RWPE2 (cell line): ENCODE measurements around the gene ZCRB1.

Experiments used
- ATAC-seq: fragments of 200-7000 bp; cut with Tn5 transposase; 3 replicates; pipeline ENCODE4 v1.9.1; 2021; ENCODE audit warnings: low read depth
- DNase-seq: peaks from one replicate; pipeline ENCODE4 v3.0.0-alpha.2; 2020; ENCODE audit warnings: low spot score
- H3K27ac ChIP-seq: fragments of 450-650 bp; 2 replicates; pipeline ENCODE4 v1.5.1; 2017; ENCODE audit warnings: mild to moderate bottlenecking; ENCODE audit not compliant: poor library complexity, severe bottlenecking
- H3K27me3 ChIP-seq: fragments of 250-450 bp; sonication (Bioruptor Pico); 2 replicates; pipeline ENCODE4 v1.5.1; 2021; ENCODE audit warnings: mild to moderate bottlenecking, moderate library complexity; ENCODE audit not compliant: insufficient read depth, poor library complexity, severe bottlenecking
- H3K36me3 ChIP-seq: fragments of 250-450 bp; sonication (Bioruptor Pico); 2 replicates; pipeline ENCODE4 v1.5.1; 2020; ENCODE audit warnings: low read depth, mild to moderate bottlenecking, moderate library complexity
- H3K4me1 ChIP-seq: fragments of 250-450 bp; sonication (Bioruptor Pico); 2 replicates; pipeline ENCODE4 v1.5.1; 2021; ENCODE audit warnings: mild to moderate bottlenecking, moderate library complexity; ENCODE audit not compliant: insufficient read depth, poor library complexity, severe bottlenecking
- H3K4me3 ChIP-seq: fragments of 250-450 bp; sonication (Bioruptor Pico); 2 replicates; pipeline ENCODE4 v1.5.1; 2021; ENCODE audit warnings: mild to moderate bottlenecking, moderate library complexity; ENCODE audit not compliant: severe bottlenecking
- H3K9me3 ChIP-seq: fragments of 250-450 bp; sonication (Bioruptor Pico); 2 replicates; pipeline ENCODE4 v1.5.1; 2021; ENCODE audit warnings: mild to moderate bottlenecking, moderate library complexity; ENCODE audit not compliant: severe bottlenecking
- TF ChIP-seq, protein P1 (sequence below): fragments of 450-650 bp; IDR thresholded peaks from one replicate; pipeline ENCODE4 v1.5.1; 2017; ENCODE audit warnings: mild to moderate bottlenecking, moderate library complexity; ENCODE audit not compliant: poor library complexity, severe bottlenecking

The ZCRB1 gene

DNA sequence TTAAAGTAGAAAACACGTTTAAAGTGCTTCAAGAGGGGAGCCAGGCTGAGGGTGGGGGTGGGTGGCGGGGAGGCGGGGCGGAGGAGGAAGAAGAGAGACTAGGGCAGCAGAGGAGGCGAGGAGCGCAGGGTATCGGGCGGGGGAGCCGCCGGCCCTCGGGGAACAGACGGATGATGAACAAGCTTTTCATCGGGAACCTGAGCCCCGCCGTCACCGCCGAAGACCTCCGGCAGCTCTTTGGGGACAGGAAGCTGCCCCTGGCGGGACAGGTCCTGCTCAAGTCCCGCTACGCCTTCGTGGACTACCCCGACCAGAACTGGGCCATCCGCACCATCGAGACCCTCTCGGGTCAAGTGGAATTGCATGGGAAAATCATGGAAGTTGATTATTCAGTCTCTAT is 39.2 kb downstream of the ZCRB1 start:
- no peak for DNase-seq
- Histone ChIP-seq H3K27me3 (no peaks in the 10 kb centered on the region), H3K36me3 (no peaks in the 10 kb centered on the region), H3K4me1 (no peaks in the 10 kb centered on the region), H3K4me3 (no peak overlapping the region), H3K9me3 (no peaks in the 10 kb centered on the region), H3K27ac (no peak overlapping the region)
- ATAC-seq, result no peak
- TF ChIP-seq, protein P1, sequence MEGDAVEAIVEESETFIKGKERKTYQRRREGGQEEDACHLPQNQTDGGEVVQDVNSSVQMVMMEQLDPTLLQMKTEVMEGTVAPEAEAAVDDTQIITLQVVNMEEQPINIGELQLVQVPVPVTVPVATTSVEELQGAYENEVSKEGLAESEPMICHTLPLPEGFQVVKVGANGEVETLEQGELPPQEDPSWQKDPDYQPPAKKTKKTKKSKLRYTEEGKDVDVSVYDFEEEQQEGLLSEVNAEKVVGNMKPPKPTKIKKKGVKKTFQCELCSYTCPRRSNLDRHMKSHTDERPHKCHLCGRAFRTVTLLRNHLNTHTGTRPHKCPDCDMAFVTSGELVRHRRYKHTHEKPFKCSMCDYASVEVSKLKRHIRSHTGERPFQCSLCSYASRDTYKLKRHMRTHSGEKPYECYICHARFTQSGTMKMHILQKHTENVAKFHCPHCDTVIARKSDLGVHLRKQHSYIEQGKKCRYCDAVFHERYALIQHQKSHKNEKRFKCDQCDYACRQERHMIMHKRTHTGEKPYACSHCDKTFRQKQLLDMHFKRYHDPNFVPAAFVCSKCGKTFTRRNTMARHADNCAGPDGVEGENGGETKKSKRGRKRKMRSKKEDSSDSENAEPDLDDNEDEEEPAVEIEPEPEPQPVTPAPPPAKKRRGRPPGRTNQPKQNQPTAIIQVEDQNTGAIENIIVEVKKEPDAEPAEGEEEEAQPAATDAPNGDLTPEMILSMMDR, result no peak

DNA sequence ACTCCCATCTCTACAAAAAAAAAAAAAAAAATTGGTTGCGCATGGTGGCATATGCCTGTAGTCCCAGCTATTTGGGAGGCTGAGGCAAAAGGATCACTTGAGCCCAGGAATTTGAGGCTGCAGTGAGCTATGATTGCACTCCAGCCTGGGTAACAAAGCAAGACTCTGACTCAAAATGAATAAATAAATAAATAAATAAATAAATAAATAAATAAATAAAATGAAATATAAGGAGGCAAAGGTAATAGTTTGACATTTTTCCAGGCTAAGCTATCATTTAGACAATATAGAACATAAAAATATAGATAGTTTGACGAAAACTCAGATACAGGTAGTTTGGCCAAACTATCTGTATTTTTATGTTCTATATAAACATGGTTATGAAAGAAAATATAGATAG is 40.5 kb downstream of the ZCRB1 start:
- H3K27ac ChIP-seq, result no peak overlapping the region
- ATAC-seq, result no peak
- no peak overlapping the region for H3K4me3 ChIP-seq
- TF ChIP-seq, protein P1, result no peak
- no peaks in the 10 kb centered on the region for H3K9me3 ChIP-seq
- H3K36me3 ChIP-seq, result no peaks in the 10 kb centered on the region
- DNase-seq, result no peak
- H3K27me3 ChIP-seq, result no peaks in the 10 kb centered on the region
- H3K4me1 ChIP-seq, result no peaks in the 10 kb centered on the region

DNA sequence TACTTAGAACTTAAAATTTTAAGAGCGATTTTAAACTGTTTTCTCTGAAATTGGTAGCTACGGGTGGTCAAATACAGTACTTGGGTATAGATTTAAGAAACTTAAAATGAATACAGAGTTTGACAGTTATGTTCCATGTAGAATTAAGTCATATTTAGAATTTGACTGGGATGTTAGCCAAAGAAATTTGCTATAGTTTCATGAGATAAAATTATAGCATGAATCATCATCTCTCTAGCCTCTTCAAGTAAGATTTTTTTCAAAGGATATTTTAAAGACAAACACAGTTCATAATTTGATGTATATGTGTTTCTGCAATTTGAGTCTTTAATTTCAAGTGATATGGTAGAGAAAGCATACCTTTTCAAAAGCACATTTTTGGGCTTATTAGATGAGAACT is 41.0 kb downstream of the ZCRB1 start:
- Histone ChIP-seq H3K4me1 (no peaks in the 10 kb centered on the region), H3K27ac (no peak overlapping the region), H3K36me3 (no peaks in the 10 kb centered on the region), H3K4me3 (no peak overlapping the region), H3K9me3 (no peaks in the 10 kb centered on the region), H3K27me3 (no peaks in the 10 kb centered on the region)
- DNase-seq, result no peak
- TF ChIP-seq, protein P1, result no peak
- ATAC-seq, result no peak

DNA sequence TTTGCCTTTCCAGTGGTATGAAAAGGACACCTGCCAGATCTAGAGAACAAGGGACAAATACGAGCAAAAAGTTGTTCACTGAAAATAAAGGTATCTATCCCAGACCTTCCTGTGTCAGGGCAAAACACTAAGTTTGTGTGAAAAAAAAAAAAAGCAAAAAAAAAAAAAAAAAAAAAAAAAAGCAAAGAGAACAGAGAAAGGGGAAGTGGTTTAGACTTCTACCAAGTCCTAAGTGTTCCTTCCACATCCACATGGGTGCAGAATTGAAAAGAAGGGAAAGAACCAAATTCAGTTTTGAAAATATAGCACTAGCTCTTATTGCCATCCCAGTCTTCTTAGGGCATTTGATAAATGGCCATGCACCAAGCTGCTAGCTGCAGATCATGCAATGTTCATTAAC is 41.7 kb downstream of the ZCRB1 start:
- TF ChIP-seq, protein P1, result no peak
- Histone ChIP-seq H3K4me3 (no peak overlapping the region), H3K9me3 (no peaks in the 10 kb centered on the region), H3K27me3 (no peaks in the 10 kb centered on the region), H3K36me3 (no peaks in the 10 kb centered on the region), H3K4me1 (no peaks in the 10 kb centered on the region), H3K27ac (no peak overlapping the region)
- ATAC-seq (no peak), DNase-seq (no peak)

DNA sequence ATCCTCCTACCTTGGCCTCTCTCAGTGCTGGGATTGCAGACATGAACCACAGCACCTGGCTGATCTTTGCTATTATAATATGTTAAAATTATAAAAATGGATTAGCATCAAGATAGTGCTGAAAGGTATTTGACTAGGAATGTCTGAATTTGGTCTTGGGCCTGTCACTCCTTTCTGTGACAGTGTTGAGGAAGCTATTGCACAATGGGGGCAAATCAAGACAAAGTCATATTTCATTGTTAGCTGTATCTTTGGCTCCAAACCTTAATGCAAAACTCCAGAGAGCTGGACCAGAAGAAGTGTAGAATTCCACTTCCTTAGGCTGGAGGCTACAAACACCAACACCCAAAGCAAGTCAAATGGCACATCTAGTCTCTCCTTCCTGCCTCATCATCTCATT is 42.2 kb downstream of the ZCRB1 start:
- no peak for ATAC-seq
- no peak overlapping the region for H3K4me3 ChIP-seq
- no peaks in the 10 kb centered on the region for H3K27me3 ChIP-seq
- H3K4me1 ChIP-seq, result no peaks in the 10 kb centered on the region
- DNase-seq, result no peak
- TF ChIP-seq, protein P1, result no peak
- H3K9me3 ChIP-seq, result no peaks in the 10 kb centered on the region
- no peaks in the 10 kb centered on the region for H3K36me3 ChIP-seq
- no peak overlapping the region for H3K27ac ChIP-seq
